ENCODE measurements around the gene RCAN2.

DNA sequence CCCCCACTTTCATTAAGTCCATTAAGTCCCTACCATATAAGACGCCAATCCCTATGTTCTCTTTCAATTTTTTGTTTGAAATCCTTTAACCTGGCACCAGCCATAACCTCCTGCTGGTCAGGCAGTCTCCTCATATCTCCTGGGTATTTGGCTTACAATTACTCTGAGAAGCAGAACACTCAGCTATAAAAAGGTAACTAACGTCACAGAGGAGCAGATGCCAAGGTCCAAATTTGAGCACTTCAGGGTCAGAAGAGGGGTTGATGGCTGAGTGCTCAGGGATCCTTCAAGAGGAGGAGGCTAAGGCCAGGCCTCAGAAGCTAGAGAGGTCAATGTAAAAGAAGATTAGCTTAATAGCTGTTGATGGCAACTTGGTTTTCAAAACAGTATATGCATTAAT, 22.3 kb upstream of the RCAN2 start:
- TF ChIP-seq CTCF (IDR thresholded peaks at IDR 0.05) (no peak), EZH2 (IDR thresholded peaks at IDR 0.05; ENCODE audit: borderline replicate concordance, insufficient read depth, low read depth, low read length, poor library complexity, severe bottlenecking) (no peak)

Data from B cell (primary cell).